OCI-LY7 (cell line): ENCODE data around the gene TPD52L1. TPM values are rescaled to one million over a fixed set of nuclear protein-coding genes. Genes with fewer than 3 reads are reported as not detected.

Experiments used
- BruUV-seq: library from RNA; stranded (reverse); fragments of 400-500 nt; replicated peaks from 2 replicates; lab custom pipeline; 2021; lab: Mats Ljungman, UMichigan
- CTCF ChIA-PET: fragments of 300-600 bp; sonication (Branson Sonifier 250); formaldehyde crosslinking; loops from one replicate; lab custom pipeline; 2022; ENCODE audit warnings: antibody characterized with exemption; ENCODE audit not compliant: unreplicated experiment; lab: Charles Lee
- POLR2A ChIA-PET: fragments of 300-600 bp; sonication (Branson Sonifier 250); formaldehyde crosslinking; loops from one replicate; lab custom pipeline; 2022; ENCODE audit warnings: antibody characterized with exemption; lab: Charles Lee
- DNase-seq: peaks from one replicate; pipeline ENCODE4 v3.0.0-alpha.2; 2015; ENCODE audit warnings: low spot score
- H2AFZ ChIP-seq: fragments of 200-600 bp; sonication (generic), shearing (Covaris generic); 2 replicates; pipeline ENCODE4 v1.6.1; 2014; ENCODE audit warnings: mild to moderate bottlenecking, antibody characterized with exemption, low read length, moderate library complexity
- H3K27ac ChIP-seq: fragments of 200-600 bp; sonication (generic); 2 replicates; pipeline ENCODE4 v1.5.1; 2014; ENCODE audit warnings: mixed run types, low read depth, mild to moderate bottlenecking, moderate library complexity, low read length, inconsistent platforms; ENCODE audit not compliant: poor library complexity, severe bottlenecking
- H3K36me3 ChIP-seq: fragments of 200-600 bp; sonication (generic); 2 replicates; pipeline ENCODE4 v1.6.1; 2014; ENCODE audit warnings: mild to moderate bottlenecking, antibody characterized with exemption, low read length, moderate library complexity, mixed read lengths; ENCODE audit not compliant: insufficient read depth
- H3K4me1 ChIP-seq: fragments of 200-600 bp; sonication (generic); 2 replicates; pipeline ENCODE4 v1.5.1; 2014; ENCODE audit warnings: mild to moderate bottlenecking, low read length; ENCODE audit not compliant: insufficient read depth, poor library complexity, severe bottlenecking
- H3K4me2 ChIP-seq: fragments of 200-600 bp; sonication (generic); 2 replicates; pipeline ENCODE4 v1.6.1; 2014; ENCODE audit warnings: mild to moderate bottlenecking, low read length
- H3K4me3 ChIP-seq: fragments of 200-600 bp; sonication (generic); 2 replicates; pipeline ENCODE4 v1.5.1; 2014; ENCODE audit warnings: mild to moderate bottlenecking, low read depth, low read length; ENCODE audit not compliant: poor library complexity, severe bottlenecking
- H3K79me2 ChIP-seq: fragments of 200-600 bp; sonication (generic); 2 replicates; pipeline ENCODE4 v1.6.1; 2016; ENCODE audit warnings: low read depth, mild to moderate bottlenecking, low read length, moderate library complexity, mixed read lengths; ENCODE audit not compliant: insufficient read depth
- H3K9me2 ChIP-seq: fragments of 200-600 bp; sonication (generic); 2 replicates; pipeline ENCODE4 v1.6.1; 2016; ENCODE audit warnings: mild to moderate bottlenecking, low read length, mixed read lengths; ENCODE audit not compliant: insufficient read depth
- H3K9me3 ChIP-seq: fragments of 200-600 bp; sonication (generic); 2 replicates; pipeline ENCODE4 v1.6.1; 2014; ENCODE audit warnings: mild to moderate bottlenecking, mixed run types, low read length, mixed read lengths
- H4K20me1 ChIP-seq: fragments of 200-600 bp; sonication (generic); 2 replicates; pipeline ENCODE4 v1.6.1; 2014; ENCODE audit warnings: mild to moderate bottlenecking, antibody characterized with exemption, low read length, moderate library complexity, mixed read lengths; ENCODE audit not compliant: insufficient read depth
- EZH2phosphoT487 ChIP-seq: fragments of 200-600 bp; sonication (generic); IDR thresholded peaks from 2 replicates; pipeline ENCODE4 v1.6.1; 2018; ENCODE audit warnings: low read depth, borderline replicate concordance, mild to moderate bottlenecking, mixed run types, antibody characterized with exemption, low read length, moderate library complexity, mixed read lengths
- intact Hi-C: fragments of 100-400 bp; cut with micrococcal nuclease; formaldehyde crosslinking; loops from one replicate; pipeline ENCODE4 v1.10.0; 2022; ENCODE audit not compliant: unreplicated experiment
- total RNA-seq, 2 experiments: library from RNA; depleted of rRNA in 1 of 2; stranded (reverse); fragments of >200 nt in 1 of 2; shearing (Covaris generic) in 1 of 2; gene quantifications; 2 replicates each; pipeline ENCODE4 v1.2.3, GENCODE V29; 2014 to 2022
- TF ChIP-seq, protein P1 (sequence below): fragments of 200-600 bp; sonication (generic); conservative IDR thresholded peaks from 2 replicates; pipeline ENCODE4 v1.5.1; 2014; ENCODE audit warnings: mild to moderate bottlenecking, antibody characterized with exemption, low read length, moderate library complexity, mixed read lengths

The TPD52L1 gene
- total RNA-seq, 2 experiments from 2014 or later = not detected

GRCh38 chr6:125203395-125203794 lies 49.8 kb downstream of the TPD52L1 start:
- no peaks in the 10 kb centered on the region for H3K9me2 ChIP-seq
- no peaks in the 10 kb centered on the region for H3K9me3 ChIP-seq
- intact Hi-C loops = no loop called here
- H3K4me1 ChIP-seq = no peaks in the 10 kb centered on the region
- no peak overlapping the region for H2AFZ ChIP-seq
- POLR2A ChIA-PET = interaction anchor here (0.7 kb wide), 1 partner anchor 720 kb away, joined by 3 read pairs; no protein-coding TSS in a partner anchor
- no peak overlapping the region for H3K27ac ChIP-seq
- no peaks in the 10 kb centered on the region for H4K20me1 ChIP-seq
- H3K4me2 ChIP-seq = no peak overlapping the region
- no peak overlapping the region for H3K4me3 ChIP-seq
- no peak for DNase-seq
- H3K79me2 ChIP-seq = no peaks in the 10 kb centered on the region
- TF ChIP-seq, protein P1, sequence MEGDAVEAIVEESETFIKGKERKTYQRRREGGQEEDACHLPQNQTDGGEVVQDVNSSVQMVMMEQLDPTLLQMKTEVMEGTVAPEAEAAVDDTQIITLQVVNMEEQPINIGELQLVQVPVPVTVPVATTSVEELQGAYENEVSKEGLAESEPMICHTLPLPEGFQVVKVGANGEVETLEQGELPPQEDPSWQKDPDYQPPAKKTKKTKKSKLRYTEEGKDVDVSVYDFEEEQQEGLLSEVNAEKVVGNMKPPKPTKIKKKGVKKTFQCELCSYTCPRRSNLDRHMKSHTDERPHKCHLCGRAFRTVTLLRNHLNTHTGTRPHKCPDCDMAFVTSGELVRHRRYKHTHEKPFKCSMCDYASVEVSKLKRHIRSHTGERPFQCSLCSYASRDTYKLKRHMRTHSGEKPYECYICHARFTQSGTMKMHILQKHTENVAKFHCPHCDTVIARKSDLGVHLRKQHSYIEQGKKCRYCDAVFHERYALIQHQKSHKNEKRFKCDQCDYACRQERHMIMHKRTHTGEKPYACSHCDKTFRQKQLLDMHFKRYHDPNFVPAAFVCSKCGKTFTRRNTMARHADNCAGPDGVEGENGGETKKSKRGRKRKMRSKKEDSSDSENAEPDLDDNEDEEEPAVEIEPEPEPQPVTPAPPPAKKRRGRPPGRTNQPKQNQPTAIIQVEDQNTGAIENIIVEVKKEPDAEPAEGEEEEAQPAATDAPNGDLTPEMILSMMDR = no peak
- no peak for TF ChIP-seq EZH2phosphoT487
- no peaks in the 10 kb centered on the region for H3K36me3 ChIP-seq
- CTCF ChIA-PET = no interaction called here
- no TSS peak for BruUV-seq

DNA sequence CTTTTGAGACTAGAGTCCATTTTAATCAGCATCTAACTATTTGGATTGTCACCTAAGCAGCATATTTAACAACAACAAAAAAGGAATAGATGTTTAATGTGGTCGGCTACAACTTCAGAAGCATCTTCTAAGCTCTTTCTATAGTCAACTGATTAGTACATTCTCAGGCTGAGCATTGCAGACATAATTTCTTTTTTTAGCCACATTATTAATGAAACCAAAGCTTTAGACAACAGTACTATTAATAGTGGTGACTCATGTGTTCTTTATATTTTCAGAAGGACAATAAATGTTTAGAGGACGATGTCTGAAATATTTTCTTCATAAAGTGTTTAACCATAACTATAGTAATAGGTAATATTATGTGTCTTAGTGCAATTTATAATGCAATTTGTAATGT lies 52.4 kb downstream of the TPD52L1 start:
- Histone ChIP-seq H3K27ac (no peak overlapping the region), H3K9me3 (no peaks in the 10 kb centered on the region), H3K36me3 (no peaks in the 10 kb centered on the region), H3K9me2 (no peaks in the 10 kb centered on the region), H3K4me2 (no peak overlapping the region), H4K20me1 (no peaks in the 10 kb centered on the region), H3K79me2 (no peaks in the 10 kb centered on the region), H2AFZ (no peak overlapping the region), H3K4me1 (no peaks in the 10 kb centered on the region), H3K4me3 (no peak overlapping the region)
- TF ChIP-seq, protein P1 = no peak
- no peak for TF ChIP-seq EZH2phosphoT487
- ChIA-PET CTCF (no interaction called here), POLR2A (interaction anchor here (0.5 kb wide), 1 partner anchor 1325 kb away, joined by 3 read pairs; no protein-coding TSS in a partner anchor)
- intact Hi-C loops = no loop called here
- no peak for DNase-seq
- BruUV-seq = no TSS peak

GRCh38 chr6:125206389-125206788 lies 52.8 kb downstream of the TPD52L1 start:
- Histone ChIP-seq H3K9me3 (no peaks in the 10 kb centered on the region), H3K79me2 (no peaks in the 10 kb centered on the region), H2AFZ (no peak overlapping the region), H3K9me2 (no peaks in the 10 kb centered on the region), H3K4me1 (no peaks in the 10 kb centered on the region), H3K27ac (no peak overlapping the region), H3K4me3 (no peak overlapping the region), H3K4me2 (no peak overlapping the region), H4K20me1 (no peaks in the 10 kb centered on the region), H3K36me3 (no peaks in the 10 kb centered on the region)
- POLR2A ChIA-PET = interaction anchor here (0.5 kb wide), 1 partner anchor 1324 kb away, joined by 3 read pairs; no protein-coding TSS in a partner anchor
- CTCF ChIA-PET = no interaction called here
- TF ChIP-seq EZH2phosphoT487 = no peak
- TF ChIP-seq, protein P1 = no peak
- DNase-seq = no peak
- intact Hi-C loops = no loop called here
- BruUV-seq = no TSS peak
